OCI-LY7 (cell line): ENCODE results near the gene ACTRT2.

Experiments used
- CTCF ChIP-seq: fragments of 200-600 bp; sonication (generic); conservative IDR thresholded peaks from 2 replicates; pipeline ENCODE4 v1.5.1; 2014; ENCODE audit warnings: mild to moderate bottlenecking, antibody characterized with exemption, low read length, moderate library complexity, mixed read lengths
- EZH2phosphoT487 ChIP-seq: fragments of 200-600 bp; sonication (generic); IDR thresholded peaks from 2 replicates; pipeline ENCODE4 v1.6.1; 2018; ENCODE audit warnings: low read depth, borderline replicate concordance, mild to moderate bottlenecking, mixed run types, antibody characterized with exemption, low read length, moderate library complexity, mixed read lengths

GRCh38 chr1:3026581-3027391 is 5.5 kb downstream of the ACTRT2 start:
- TF ChIP-seq EZH2phosphoT487 (no peak), CTCF (no peak)
